GM18873 (cell line): ENCODE results near the gene ZNF813.

Experiments used
- ATAC-seq: cut with Tn5 transposase; IDR thresholded peaks from one replicate; pipeline ENCODE4 v1.9.1; 2021; ENCODE audit warnings: mild to moderate bottlenecking, moderate library complexity, moderate number of reproducible peaks; ENCODE audit not compliant: unreplicated experiment, low FRiP score

ZNF813 gene

DNA sequence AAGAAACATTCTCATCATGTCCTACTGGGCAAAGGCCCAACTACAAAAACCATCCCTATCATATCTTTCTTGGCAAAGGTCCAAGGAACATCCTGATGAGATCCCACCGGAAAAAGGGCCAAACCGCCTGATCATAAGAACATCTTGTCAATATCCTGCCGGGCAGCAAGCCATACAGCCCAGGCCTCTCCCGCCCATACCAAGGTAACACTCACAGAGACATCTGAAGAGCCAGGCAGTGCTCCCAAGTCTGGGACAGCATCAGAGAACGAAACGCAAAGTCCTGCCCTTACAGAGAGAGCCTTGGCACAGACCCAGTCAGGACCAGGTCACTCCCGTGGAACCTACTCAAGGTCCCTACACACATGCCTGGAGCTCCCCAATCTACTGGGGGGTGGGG, 51.9 kb downstream of the ZNF813 start:
- no peak for ATAC-seq

DNA sequence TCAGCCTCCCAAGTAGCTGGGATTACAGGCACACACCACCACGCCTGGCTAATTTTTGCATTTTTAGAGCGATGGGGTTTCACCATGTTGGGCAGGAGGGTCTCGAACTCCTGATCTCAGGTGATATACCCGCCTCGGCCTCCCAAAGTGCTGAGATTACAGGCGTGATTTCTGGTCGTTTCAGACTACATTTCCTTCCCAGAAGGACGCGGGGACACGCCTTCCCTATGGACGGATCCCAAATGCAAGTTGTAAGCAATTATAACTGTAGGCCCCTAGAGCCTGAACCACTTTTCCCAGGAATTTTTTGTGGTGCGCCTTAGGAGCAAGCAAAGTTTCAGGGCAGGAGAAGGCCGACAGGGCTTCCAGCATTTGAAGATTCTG, 52.6 kb downstream of the ZNF813 start:
- no peak for ATAC-seq

DNA sequence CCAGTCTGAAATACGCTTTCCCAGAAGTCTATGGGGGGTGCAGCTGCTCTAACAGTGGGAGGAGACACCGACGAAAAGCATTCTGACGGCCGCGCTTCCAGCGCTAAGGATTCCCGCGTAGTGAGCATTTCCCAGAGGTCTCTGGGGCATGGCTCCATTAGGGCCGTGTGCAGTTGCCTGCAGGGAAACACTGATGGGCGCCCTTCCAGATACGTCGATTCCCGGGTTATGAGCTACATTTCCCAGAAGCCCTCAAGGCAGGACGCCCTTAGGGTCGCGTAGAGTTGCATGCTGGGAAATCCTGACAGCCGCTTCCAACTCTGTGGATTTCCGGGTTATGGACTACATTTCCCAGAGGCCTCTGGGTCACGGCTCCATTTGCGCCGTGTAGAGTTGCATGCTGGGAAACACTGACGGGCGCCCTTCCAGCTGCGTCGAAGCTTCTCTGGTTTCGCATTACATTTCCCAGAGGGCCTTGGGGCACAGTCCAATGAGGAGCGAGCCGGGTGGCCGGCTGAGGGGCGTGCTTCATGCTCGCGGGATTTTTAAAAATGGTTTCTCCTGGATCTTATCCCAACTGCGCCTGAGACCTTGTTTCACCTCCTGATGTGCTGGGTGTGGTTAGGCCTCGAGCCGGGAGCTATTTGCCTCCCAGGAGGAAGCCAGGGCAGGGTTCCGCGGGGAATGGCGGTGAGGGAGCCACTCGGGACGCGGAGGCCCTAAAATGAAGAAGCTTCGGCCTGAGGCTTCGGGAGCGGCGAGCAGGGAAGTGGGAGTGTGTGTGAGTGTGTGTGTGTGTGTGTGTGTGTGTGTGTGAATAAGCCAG, 53.2 kb downstream of the ZNF813 start:
- ATAC-seq: peak; percentile 92

DNA sequence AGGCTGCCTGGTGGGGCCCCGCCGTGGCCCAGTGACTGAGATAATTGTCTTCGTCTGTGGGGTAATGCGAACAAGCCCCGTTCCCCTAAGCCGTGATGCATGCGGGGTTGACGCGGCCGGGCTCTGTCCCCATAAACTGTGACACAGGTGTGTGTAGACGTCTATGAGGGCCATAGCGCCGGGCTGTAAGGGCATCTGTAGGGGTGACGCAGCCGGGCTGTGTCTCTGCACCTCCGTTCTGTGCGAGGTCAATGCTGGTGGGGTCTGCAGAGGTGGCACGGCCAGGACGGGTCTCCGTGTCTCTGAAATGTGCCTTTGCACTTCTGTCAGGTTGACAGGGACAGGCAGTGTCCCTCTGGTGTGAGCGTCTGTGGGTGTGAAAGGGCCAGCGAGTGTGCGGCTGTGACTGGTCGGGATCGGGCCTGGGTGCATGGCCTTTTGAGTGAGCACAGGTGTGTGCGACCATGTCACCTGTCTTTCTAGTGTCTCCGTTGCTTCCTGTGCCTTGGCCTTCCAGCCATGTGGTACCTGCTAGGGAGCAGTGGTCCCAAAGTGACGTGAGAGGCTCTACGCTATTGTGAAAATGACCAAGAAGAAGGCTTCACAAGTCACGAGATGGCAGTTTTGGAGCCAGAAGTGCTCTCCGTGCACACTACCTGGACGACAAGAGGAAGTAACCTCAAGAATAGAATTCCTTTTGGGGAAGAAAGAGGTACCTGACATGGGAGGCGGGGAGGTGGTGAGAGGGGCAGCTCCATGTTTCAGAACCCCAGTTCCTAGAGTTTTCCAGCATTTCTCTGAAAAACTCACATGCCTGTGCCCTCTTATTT, 54.1 kb downstream of the ZNF813 start:
- no peak for ATAC-seq

DNA sequence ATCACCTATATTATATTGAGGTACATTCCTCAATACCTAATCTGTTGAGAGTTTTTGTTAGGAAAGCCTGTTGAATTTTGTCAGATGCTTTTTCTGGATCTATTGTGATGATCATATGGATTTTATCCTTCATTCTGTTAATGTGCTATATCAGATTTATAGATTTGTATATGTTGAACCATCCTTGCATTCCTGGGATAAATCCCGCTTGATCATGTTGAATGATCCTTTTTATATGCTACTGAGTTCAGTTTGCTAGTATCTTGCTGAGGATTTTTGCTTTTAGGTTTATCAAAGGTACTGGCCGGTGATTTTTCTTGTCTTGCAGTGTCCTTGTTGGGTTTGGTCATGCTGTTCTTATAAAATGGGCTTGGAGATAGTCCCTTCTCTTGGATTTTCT, 58.4 kb downstream of the ZNF813 start:
- ATAC-seq: no peak

DNA sequence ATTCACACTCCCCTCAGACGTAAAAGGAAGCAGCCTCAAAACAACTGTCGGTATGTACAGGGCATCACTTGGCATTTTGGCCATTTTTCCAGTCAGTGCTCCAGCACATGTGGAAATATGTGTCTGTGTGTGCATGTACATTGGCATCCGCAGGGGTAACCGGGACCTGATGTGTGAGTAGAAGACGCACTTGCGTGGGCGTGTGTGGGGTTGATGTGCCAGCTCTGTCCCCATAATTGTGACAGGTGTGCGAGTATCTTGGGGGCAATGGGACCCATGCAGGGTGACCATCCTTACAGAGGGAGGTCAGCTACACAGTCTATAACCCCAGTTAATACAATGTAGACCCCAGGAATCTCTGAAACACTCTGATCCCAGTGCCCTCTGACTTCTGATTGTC, 63.1 kb downstream of the ZNF813 start:
- no peak for ATAC-seq

DNA sequence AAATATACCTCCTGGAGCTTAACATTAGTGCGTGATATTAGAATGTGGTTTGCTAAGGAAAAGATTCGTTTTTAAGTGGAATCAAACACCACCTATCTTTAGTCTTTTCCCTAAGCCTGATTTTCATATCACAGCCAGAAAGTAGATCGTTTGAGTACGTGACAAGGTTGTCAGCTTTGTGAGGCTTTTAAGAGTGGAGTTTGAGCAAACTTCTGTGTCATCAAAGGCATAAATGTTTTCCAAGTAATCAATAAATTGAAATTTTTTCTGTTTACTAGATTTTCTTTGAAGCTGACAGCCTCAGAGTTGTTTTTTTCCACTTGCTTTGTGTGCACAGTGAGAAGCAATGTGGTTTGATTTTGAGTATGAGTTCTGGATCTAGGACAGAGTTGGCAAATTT, 63.9 kb downstream of the ZNF813 start:
- no peak for ATAC-seq

DNA sequence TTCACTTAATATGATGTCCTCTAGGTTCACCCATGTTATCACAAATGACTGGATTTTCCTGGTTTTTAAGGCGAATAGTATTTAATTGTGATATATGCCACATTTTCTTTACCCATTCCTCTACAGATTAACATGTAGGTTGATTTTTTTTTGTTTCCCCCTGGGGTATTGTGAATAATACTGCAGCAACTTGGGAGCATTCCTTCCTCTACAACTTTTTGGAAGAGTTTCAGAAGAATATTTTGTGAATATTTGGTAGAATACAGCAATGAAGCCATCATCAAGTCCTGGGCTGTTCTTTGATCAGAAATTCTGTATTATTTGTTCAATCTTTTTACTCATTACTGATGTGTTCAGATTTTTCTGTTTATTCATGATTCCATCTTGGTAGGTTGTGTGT, 64.8 kb downstream of the ZNF813 start:
- no peak for ATAC-seq

DNA sequence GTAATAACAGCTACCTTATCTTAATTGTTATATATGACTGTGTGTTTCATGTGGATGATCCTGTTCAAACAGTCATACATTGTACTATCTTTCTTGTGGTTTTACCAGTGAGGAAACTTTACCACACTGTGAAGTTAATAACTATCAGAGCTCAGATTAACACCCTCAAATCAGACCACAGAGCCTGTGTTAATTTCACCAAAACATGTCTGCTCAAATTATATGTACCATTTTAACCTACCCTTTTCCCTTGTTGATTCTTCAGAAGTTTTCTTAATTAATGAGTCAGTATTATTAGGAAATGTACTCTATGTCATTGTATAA, 68.7 kb downstream of the ZNF813 start:
- ATAC-seq: no peak

DNA sequence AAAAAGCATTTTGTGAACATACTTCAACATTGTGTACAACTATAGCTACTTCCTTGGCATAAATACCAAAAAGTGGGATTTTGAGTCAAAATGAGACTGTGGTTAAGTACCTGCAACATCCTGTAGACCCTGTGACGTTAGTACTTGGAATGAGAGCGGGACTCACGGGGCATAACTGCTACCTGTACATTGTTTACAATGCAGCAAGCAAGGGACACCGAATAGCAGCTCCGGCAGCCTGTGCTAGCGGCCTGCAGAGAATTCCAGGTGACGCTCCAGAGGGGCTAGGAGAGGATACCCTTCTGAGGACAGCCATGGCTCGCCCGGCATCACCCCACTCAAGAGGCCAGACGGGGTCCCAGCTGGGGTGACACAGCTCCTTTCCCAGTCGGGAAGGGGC, 69.6 kb downstream of the ZNF813 start:
- ATAC-seq: no peak

DNA sequence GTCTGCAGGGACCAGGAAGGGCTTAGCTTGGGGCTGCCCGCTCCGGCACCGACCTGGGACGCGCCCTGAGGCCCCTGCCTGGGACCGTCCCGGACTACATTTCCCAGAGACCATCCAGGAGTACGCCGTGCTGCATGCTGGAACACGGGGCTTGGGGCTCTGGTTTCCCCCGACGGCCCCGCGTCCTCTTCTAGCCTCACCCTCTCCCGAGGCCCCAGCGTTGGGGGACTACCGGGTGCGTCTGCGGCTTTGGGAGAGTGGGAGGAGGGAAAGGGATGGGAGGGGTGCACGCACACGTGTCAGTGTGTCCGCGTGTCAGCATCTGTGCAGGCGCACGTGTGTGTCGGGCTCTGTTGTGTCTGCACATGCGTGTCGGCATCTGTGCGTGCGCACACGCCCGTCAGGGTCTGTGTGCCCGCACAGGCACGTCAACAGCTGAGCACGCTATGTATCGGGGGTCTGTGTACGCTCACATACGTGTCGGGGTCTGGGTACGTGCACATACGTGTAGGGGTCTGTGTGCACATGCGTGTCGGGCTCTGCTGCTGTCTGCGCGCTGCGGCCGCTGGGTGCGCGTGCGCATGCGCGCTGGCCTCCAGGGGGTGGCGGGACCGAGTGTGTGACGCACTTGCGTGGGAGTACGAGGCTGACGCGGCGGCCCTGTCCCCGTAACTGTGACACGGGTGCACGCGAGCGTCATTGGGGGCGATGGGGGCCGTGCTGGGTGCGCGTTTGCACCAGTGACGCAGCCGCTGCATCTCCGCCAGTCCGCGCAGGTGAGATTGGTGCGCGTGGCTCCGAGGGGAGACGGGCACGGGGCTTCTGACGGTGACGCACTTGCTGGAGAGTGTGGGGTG, 70.2 kb downstream of the ZNF813 start, which contains the start of gene ZNF331:
Gene ZNF331 (plus strand): TSS at position 625 of the 857 bp plus-strand sequence. CDS start 31,232 bp downstream, outside the sequence.
- no peak for ATAC-seq

DNA sequence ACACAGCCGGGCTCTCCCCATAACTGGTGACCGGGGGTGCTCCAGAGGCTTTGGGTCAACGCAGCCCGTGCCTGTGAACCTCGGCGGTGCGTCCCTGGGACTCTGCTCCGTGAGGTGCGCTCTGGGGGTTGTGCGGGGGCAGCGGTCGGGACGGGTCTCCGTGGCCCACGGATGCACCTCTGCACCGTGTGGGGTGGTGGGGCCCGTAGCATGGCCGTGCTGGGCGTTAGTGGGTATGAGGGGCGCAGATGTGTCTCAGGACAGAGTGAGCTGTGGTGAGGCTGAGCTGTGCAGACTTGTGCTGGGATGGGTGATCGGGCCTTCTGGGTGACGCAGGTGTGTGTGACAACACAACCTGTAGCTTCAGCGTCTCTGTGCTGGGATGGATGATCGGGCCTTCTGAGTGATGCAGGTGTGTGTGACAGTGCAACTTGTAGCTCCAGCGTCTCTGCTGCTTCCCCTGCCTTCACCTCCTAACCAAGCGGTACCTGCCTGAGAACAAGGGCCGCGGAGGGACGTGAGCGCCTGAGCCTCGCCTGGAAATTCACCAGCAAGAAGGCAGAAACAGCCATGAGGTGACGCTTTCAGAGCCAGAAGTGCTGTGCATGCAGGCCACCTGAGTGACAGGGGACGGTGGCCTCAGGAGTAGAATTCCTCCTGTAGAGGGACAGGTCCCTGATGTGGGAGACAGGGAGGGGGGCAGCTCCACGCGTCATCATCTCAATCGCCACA, 71.0 kb downstream of the ZNF813 start:
- no peak for ATAC-seq

DNA sequence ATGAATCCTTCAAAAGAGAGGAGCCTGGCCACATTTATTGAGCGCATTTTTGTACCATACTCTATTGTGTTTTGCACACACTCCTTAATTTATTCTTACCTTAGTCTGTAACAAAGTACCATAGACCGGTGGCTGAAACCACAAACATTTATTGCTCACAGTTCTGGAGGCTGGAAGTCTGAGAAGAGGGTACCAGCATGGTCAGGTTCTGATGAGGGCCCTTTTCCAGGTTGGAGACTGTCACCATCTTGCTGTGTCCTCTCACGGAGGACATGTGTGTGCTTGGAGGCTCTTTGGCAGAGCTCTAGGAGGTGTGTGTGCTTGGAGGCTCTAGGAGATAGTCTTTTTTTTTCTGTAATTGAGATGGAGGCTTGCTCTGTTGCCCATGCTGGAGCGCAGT, 72.6 kb downstream of the ZNF813 start:
- no peak for ATAC-seq

DNA sequence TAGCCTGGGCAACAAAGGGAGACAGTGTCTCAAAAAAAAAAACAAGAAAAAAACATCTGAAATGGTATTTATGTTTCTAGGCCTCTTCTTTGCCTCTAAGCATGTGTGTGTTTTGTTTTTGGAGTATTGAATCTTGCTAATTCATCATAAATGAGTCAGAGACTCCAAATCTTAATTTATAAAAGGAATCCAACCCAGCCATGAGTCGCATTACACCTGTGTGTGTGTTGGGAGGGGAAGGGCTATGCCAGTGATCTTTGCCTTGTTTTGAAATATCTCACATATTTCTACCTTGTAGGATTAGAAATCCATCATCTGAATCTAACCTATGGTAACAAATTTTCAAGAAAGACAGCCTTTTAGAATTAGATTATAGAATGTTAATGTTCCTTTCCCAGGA, 74.4 kb downstream of the ZNF813 start:
- no peak for ATAC-seq

DNA sequence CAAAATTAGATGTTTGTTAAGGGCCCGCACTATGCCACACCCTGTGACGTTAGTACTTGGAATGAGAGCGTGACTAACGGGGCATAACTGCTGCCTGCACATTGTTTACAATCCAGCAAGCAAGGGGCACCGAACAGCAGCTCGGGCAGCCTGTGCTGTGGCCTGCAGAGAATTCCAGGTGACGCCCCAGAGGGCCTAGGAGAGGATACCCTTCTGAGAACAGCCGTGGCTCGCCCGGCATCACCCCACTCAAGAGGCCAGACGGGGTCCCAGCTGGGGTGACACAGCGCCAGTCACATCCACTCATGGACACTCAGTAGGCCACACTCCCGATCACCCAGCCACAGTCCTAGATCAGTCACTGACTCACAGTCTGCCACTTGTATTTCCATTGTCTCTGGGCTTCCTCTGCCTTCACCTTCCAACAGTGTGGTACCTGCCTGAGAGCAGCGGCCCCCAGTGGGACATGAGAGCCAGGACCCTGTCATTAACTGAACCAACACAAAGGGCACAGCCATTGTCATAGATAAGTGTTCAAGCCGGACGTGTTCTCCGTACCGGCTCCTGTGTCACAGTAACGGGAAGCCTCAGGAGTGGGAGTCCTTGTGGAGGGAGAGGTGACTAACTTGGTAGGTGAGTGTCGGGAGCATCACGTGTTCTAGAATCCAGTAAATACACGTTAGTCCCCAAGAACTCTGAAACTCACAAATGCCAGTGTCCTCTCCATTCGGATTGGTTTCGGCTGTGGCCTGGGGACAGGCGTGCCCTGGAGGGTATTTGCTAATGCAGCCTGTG, 77.9 kb downstream of the ZNF813 start:
- no peak for ATAC-seq
